K562 (cell line): ENCODE measurements around the gene NAA80.

Experiments used
- CTCF ChIP-seq, 3 experiments: IDR thresholded peaks in 2 of 3; conservative IDR thresholded peaks in 1 of 3; 2 replicates each; pipeline ENCODE4 v1.5.1; 2011 to 2012; ENCODE audit warnings: low read length in 3 of 3, mild to moderate bottlenecking in 3 of 3, control low read depth in 2 of 3, improper control_type of control experiment in 1 of 3, inconsistent platforms in 1 of 3, low read depth in 1 of 3, mixed read lengths in 1 of 3, moderate library complexity in 1 of 3; ENCODE audit not compliant: insufficient read depth in 2 of 3
- FOXP4 ChIP-seq: sonication (generic); formaldehyde crosslinking; IDR thresholded peaks from 2 replicates; pipeline ENCODE4 v1.8.0; 2022; ENCODE audit warnings: mild to moderate bottlenecking, missing genetic modification reagents, borderline replicate concordance
- MED1 ChIP-seq: sonication (generic); formaldehyde crosslinking; IDR thresholded peaks from 2 replicates; pipeline ENCODE4 v1.8.1; 2023; ENCODE audit warnings: missing genetic modification reagents, borderline replicate concordance
- ZBTB33 ChIP-seq: sonication (generic); formaldehyde crosslinking; IDR thresholded peaks from 2 replicates; pipeline ENCODE4 v1.8.1; 2023; ENCODE audit warnings: mild to moderate bottlenecking, missing genetic modification reagents

GRCh38 chr3:50261505-50261904, 37.7 kb downstream of the NAA80 start:
- TF ChIP-seq FOXP4 (CRISPR knock-in tag) (no peak), MED1 (CRISPR knock-in tag) (no peak), ZBTB33 (CRISPR knock-in tag) (no peak), CTCF (IDR thresholded peaks at IDR 0.05 in 2 of 3, conservative IDR thresholded peaks at IDR 0.05 in 1 of 3; ENCODE audit: insufficient read depth in 2 of 3, low read depth in 1 of 3, low read length in 3 of 3) (no peak)
